CD4-positive, alpha-beta T cell treated with Interleukin-12 subunit alpha and Interleukin-12 subunit beta, for 1 hour (primary cell): Measurements from ENCODE around the gene FAM153A.
A peak's percentile ranks its signal among the peaks of the same experiment; 100 is the strongest.
"Not testable (repeated sequence)": the region's sequence is repeated elsewhere in the genome, so short reads cannot be mapped to it uniquely, and the experiment has no call there.

Source experiments
- DNase-seq: peaks from one replicate; pipeline ENCODE4 v3.0.0-alpha.2; 2020

Gene FAM153A

DNA sequence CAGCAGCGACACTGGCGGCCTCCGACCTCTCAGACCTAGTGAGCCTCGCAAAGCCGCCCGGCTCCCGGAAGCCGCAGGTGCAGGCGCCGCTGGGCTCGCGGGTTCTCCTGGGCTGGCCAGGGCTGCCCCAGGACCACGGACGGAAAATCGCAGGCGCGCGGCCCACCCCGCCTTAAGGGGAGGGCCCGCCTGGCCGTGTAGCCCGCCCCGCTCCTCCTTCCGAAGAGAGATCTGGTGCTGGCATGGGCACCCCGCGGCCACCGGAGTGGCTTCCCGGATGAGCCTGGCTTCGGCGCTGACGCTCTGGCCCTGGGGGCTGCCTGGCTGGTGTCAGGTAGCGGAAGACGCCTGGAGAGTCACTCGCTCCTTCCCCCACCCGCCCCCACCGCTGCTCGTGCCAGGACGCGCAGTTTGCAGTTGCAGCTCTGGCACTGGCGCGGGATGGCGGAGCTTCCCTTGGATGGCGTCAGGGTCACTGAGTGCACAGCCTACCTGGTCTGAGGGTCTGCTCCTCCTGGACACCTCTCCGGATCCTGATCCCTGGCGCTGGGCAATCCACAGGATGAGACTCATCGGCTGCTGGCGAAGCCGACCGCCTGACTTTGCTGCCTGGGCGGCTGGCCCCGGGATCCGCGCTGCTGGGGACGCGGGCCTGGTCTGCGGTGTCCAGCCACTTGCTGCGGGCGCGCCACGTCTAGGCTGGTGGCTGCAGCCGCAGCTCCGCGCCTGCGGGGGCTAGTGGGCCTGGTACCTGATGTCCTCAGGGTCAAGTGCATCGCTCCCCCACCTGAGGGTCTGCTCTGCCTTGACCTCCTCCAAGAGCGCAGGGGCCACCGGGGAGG lies at the start of gene FAM153A:
Gene FAM153A, minus strand, starts transcription at position 108 of the 842 bp plus-strand sequence.
- DNase-seq = peak; percentile 16

GRCh38 chr5:177832287-177832686 lies 49.6 kb upstream of the FAM153A start:
- DNase-seq = not testable (repeated sequence)

DNA sequence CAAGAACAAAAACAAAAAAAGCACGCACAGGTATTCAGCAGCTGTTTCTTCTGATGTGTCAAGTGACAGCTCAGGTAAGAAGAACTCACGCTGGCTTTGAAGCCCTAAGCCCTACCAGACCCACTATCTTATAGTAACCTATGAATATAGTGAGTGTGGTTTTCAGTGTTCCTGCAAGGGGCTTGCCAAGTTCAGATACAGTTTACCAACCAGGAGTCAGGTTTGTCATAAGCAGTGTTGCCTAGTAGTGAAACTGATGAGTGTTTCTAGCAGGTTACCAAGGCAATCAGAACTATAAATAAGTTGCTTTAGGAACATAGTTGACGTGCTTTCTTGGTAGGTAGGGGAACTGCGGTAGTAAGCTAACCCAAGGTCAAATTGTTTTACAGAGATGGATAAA lies 43.4 kb upstream of the FAM153A start:
- DNase-seq = peak; percentile 66

DNA sequence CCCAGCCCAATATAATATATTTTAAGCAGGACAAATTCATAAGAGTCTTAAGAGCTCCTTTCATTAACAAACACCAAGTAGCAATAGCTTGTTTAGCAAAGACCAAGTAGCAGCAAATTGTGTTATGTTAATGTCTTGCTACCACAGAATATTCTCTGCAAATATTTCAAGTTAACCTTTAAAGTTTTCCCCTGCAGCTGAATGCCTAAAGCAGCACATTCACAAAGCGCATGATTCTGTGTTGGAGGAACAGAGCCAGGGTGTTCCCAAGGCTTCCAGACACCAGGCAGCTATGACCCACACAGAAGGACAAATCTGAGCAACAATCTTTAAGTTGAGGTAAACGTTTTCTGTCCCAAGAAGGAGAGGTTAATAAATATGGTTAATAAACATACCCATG lies 42.1 kb upstream of the FAM153A start:
- DNase-seq = not testable (repeated sequence)

- DNase-seq = not testable (repeated sequence)
Measured at GRCh38 chr5:177822489-177822888, 39.8 kb upstream of the FAM153A start.

DNA sequence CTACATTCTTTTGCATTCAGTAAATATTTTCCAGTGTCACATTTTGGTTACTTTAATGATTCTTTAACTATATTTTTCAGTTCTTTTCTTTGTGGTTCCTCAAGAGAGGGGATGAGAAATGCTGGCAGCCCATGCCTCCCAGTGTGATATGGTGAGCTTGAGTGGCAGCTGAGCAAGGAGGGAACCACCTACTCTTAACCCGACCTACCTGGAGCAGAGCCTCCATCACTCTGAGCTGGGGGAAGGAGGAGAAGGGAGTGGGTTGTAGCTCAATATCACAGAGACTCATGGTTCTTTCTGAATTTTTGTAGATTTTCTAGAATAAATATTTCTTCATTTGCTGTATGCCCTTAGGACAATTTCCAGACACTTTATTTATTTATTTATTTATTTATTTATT lies 37.0 kb upstream of the FAM153A start:
- DNase-seq = not testable (repeated sequence)

GRCh38 chr5:177812814-177813425 lies 30.2 kb upstream of the FAM153A start:
- DNase-seq = peak; percentile 12

DNA sequence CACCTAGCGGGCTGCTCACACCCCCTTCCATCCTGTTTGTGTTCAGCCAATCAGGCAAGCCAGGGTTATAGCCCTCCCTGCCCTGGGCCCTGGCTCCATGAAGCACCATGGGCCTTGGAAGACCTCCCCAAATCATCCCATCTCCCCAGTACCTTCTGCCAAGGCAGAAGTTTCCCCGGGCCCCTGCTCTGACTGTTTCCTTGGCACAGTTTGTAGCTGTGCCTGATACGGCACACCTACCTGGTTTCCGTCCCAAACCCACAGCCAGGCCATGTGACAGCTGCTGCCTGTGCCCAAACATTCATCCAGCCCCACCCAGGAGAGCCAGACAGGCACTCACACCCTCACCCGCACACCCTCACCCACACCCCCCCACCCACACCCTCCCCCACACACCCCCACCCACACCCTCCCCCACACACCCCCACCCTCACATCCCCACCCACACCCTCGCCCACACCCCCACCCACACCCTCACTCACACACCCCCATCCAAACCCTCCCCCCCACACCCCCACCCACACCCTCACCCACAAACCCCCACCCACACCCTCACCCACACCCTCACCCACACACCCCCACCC lies 29.6 kb upstream of the FAM153A start:
- DNase-seq = peak; percentile 55

DNA sequence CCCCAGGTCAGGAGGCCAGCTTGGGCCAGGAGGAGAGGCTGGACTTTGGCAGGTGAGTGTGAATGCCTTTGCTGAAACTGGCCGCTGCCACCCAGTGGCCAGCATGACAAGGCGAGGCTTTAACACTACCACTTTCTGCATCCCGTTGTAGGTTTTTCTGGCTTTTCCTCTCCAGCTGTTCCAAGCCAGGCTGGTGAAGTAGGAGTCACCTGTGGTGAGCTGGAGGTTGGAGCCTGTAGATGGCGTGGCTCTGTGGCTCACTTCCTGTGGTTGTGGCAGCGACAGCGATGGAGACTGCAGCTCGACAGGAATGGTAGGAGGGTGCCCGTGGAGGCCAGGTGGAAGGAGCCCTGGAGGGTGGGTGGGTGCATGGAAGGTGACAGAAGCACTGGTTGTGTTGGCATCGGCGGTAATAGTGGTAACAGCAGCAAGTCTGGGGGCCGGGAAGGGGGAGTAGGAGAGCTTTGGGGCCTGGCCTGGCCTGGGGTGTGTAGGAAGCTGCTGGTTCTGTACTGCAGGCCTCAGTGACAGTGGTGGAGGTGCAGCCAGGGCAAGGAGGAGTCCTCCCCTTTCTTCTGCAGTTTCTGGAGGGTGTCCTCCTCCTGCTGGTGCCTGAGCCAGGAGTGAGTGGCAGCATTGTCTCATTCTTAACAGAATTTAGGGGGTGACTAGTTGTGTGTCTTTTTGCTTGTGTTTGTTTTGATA lies 26.7 kb upstream of the FAM153A start:
- peak; percentile 51 for DNase-seq

DNA sequence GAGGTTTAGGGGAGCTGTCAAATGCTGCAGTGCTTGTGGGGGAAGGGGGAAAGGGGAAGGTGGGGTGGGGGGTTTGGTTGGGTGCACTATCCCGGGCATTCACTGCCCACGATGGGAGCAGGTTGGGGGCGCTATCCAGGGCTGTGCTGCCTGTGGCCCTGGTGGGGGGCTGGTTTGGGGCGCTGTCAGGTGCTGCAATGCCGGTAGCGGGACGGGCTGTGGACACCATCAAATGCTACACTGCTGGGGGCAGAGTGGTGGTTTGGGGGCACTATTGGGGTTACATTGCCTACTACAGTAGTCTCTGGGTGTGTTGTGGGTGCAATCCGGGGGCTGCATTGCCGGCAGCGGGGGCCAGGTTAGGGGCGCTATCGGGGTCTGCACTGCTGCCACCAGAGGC lies 25.7 kb upstream of the FAM153A start:
- not testable (repeated sequence) for DNase-seq

GRCh38 chr5:177807265-177807664 lies 24.6 kb upstream of the FAM153A start:
- DNase-seq = not testable (repeated sequence)

DNA sequence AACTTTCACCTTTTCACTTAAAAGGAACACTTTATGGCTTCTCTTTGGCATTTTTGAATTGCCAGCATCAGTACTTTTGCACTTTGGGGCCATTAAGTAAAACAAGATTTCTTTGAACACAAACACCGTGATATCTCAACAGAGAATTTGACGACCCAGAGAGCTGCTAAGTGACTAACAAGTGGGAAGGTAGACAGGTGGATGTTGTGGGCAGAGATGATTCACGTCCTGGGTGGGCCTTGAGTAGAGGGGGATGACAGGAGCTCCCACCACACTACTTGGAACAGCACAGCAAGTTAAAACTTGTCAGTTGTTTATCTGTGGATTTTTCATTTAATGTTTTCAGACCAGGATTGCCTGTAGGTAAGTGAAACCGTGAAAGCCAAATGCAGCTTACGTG lies 18.7 kb upstream of the FAM153A start:
- DNase-seq = not testable (repeated sequence)

DNA sequence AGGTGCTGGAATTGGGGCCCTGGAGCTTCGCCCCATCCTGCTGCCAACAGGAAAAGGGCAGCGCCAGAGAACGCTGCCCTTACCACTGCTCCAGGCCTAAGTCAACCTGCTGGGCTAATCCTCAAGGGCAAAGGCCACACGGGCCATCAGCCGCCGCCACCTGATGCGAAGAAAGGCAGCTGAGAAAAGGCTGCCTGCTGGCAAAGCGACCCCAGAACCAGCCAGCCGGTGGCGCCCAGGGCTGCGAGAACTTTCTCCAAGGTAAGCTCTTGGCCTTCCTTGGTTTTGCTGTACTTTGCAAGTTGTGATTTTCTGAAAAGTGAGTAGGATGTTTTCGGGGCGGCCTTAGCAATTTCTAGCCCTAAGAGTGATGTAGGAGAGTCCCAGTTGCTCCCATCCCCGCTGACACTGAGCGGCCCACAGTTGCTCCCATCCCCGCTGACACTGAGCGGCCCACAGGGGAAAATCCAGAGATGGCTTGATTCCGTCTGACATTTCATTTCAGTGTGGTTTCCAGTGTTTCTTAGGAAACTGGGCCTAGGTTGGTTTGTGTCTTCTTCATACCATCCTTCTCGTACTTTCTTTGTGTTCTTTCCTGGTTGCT lies 15.6 kb upstream of the FAM153A start:
- DNase-seq = peak; percentile 38

- DNase-seq = not testable (repeated sequence)
Measured at GRCh38 chr5:177793272-177793671, 10.6 kb upstream of the FAM153A start.

DNA sequence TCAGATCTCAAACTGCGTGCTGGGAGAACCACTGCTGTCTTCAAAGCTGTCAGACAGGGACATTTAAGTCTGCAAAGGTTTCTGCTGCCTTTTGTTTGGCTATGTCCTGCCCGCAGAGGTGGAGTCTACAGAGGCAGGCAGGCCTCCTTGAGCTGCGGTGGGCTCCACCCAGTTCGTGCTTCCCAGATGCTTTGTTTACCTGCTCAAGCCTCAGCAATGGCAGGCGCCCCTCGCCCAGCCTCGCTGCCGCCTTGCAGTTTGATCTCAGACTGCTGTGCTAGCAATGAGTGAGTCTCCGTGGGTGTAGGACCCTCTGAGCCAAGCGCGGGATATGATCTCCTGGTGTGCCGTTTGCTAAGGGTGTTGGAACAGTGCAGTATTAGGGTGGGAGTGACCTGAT lies 8.9 kb upstream of the FAM153A start:
- not testable (repeated sequence) for DNase-seq

GRCh38 chr5:177782169-177782568 lies 530 bp downstream of the FAM153A start:
- DNase-seq = not testable (repeated sequence)

GRCh38 chr5:177771206-177771605 lies 11.5 kb downstream of the FAM153A start:
- DNase-seq = not testable (repeated sequence)

DNA sequence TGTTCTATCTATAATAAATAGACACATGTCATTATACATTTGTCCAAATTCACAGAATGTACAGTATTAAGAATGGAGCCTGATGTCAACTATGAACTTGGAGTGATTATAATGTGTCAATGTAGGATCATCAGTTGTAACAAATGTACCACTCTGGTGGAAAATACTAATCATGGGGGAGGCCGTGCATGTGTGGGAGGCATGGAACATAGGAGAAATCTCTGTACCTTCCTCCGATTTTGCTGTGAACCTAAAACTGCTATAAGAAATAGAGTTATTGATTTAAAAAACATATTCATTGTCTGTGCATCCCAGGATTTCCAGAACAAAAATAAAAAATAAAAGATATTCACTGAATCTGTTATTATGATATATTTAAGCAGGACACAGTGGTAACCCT lies 12.1 kb downstream of the FAM153A start:
- DNase-seq = not testable (repeated sequence)

- not testable (repeated sequence) for DNase-seq
Measured at GRCh38 chr5:177763737-177764508, 18.8 kb downstream of the FAM153A start.

DNA sequence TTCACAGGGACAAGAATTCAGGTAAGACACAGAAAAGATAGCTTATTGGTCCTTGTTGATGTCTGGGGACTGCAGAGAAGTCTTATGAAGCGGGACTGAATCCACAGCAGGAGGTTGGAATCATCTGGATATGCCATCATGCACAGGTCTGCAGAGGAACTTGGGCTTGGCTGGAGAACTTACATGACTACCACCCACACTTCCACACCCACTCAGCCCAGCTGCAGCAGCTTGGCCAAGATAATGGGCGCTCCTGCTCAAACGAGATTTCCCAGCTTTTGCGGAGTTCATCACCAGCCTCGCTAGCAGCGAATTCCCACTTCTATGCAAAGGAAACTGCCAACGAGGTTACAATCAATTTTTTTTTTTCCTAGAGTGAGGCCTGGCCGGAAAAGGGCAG lies 21.7 kb downstream of the FAM153A start:
- DNase-seq = not testable (repeated sequence)

DNA sequence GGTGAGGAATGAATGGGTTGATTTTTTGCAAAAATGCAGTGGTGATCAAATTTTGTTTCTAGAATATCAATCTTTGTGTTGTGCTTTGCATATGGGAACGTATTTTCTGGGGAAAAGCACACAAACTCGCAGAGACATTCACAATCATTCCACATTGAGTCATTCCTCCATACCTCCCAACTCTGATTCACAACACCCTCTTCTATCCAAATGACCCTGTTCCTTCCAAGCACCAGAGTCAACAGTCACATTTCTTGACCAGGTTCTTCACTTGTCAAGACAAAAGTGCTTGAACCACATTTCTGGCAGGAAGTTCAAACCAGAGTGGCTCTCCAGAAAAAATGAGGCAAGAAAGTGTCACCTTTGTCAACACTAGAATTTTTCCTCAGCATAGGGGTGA lies 35.3 kb downstream of the FAM153A start:
- not testable (repeated sequence) for DNase-seq

GRCh38 chr5:177724858-177725257 lies 57.8 kb downstream of the FAM153A start:
- DNase-seq = not testable (repeated sequence)
